Muscle layer of duodenum (tissue), 2 donors: Measurements from ENCODE around the gene ZCCHC12.
"Not testable (repeated sequence)": the region's sequence is repeated elsewhere in the genome, so short reads cannot be mapped to it uniquely, and the experiment has no call there.

ENCODE experiments used
- H3K27ac ChIP-seq: one replicate; pipeline ENCODE4 v1.7.0; 2013; ENCODE audit warnings: mild to moderate bottlenecking, low read length
- H3K27me3 ChIP-seq: one replicate; pipeline ENCODE4 v1.7.0; 2013; ENCODE audit warnings: low read depth, mild to moderate bottlenecking, control low read depth, low read length
- H3K36me3 ChIP-seq, 2 donors: one replicate each; pipeline ENCODE4 v1.7.0; 2013; ENCODE audit warnings: low read length in 2 of 2, control low read depth in 1 of 2, mild to moderate bottlenecking in 1 of 2; ENCODE audit not compliant: insufficient read depth in 2 of 2, control insufficient read depth in 1 of 2
- H3K4me1 ChIP-seq, 2 donors: one replicate each; pipeline ENCODE4 v1.7.0; 2013; ENCODE audit warnings: low read length in 2 of 2, mild to moderate bottlenecking in 2 of 2, control low read depth in 1 of 2, moderate library complexity in 1 of 2; ENCODE audit not compliant: insufficient read depth in 2 of 2, control insufficient read depth in 1 of 2
- H3K4me3 ChIP-seq, 2 donors: one replicate each; pipeline ENCODE4 v1.7.0; 2013; ENCODE audit warnings: low read length in 2 of 2, low read depth in 1 of 2, mild to moderate bottlenecking in 1 of 2
- H3K9me3 ChIP-seq, 2 donors: one replicate each; pipeline ENCODE4 v1.7.0; 2013; ENCODE audit warnings: low read length in 2 of 2, control low read depth in 1 of 2, mild to moderate bottlenecking in 1 of 2; ENCODE audit not compliant: control insufficient read depth in 1 of 2
- donor health status: healthy.

The ZCCHC12 gene

GRCh38 chrX:118823263-118824172 is at the start of gene ZCCHC12:
Gene ZCCHC12 (plus strand): TSS chrX:118823824. CDS start chrX:118825245, 1,421 bp downstream.
- Histone ChIP-seq H3K4me3 (peak within 1 kb of the TSS; percentile 33 to 63), H3K9me3 (peaks cover 0 to 6% of the 10 kb centered on the region in 2 donors), H3K27ac (no peak within 1 kb of the TSS), H3K4me1 (peaks cover 0 to 4% of the 10 kb centered on the region in 2 donors), H3K27me3 (peaks cover 4% of the 10 kb centered on the region), H3K36me3 (no peaks in the 10 kb centered on the region)

GRCh38 chrX:118779581-118779980 is 44.0 kb upstream of the ZCCHC12 start:
- no peaks in the 10 kb centered on the region for H3K36me3 ChIP-seq
- no peaks in the 10 kb centered on the region for H3K9me3 ChIP-seq
- H3K4me3 ChIP-seq, result no peak overlapping the region
- H3K27ac ChIP-seq, result no peak overlapping the region
- no peaks in the 10 kb centered on the region for H3K27me3 ChIP-seq
- H3K4me1 ChIP-seq, result peaks cover 0 to 7% of the 10 kb centered on the region in 2 donors

- H3K27me3 ChIP-seq, result no peaks in the 10 kb centered on the region
- H3K9me3 ChIP-seq, result no peaks in the 10 kb centered on the region
- no peaks in the 10 kb centered on the region for H3K36me3 ChIP-seq
- H3K27ac ChIP-seq, result peak overlapping the region; percentile 23
- H3K4me1 ChIP-seq, result peaks cover 0 to 7% of the 10 kb centered on the region in 2 donors
- no peak overlapping the region for H3K4me3 ChIP-seq
Measured at GRCh38 chrX:118780509-118780908, 43.1 kb upstream of the ZCCHC12 start.

- no peaks in the 10 kb centered on the region for H3K27me3 ChIP-seq
- H3K4me1 ChIP-seq, result peaks cover 0 to 7% of the 10 kb centered on the region in 2 donors
- peak overlapping the region; percentile 23 for H3K27ac ChIP-seq
- H3K36me3 ChIP-seq, result no peaks in the 10 kb centered on the region
- H3K9me3 ChIP-seq, result no peaks in the 10 kb centered on the region
- H3K4me3 ChIP-seq, result no peak overlapping the region
Measured at GRCh38 chrX:118780911-118781310, 42.7 kb upstream of the ZCCHC12 start.

- no peak overlapping the region for H3K4me3 ChIP-seq
- no peaks in the 10 kb centered on the region for H3K4me1 ChIP-seq
- no peaks in the 10 kb centered on the region for H3K36me3 ChIP-seq
- H3K27me3 ChIP-seq, result no peaks in the 10 kb centered on the region
- H3K9me3 ChIP-seq, result no peaks in the 10 kb centered on the region
- no peak overlapping the region for H3K27ac ChIP-seq
Measured at GRCh38 chrX:118795528-118796280, 27.9 kb upstream of the ZCCHC12 start.

GRCh38 chrX:118802857-118803256 is 20.8 kb upstream of the ZCCHC12 start:
- Histone ChIP-seq H3K4me1 (no peaks in the 10 kb centered on the region), H3K36me3 (no peaks in the 10 kb centered on the region), H3K27ac (no peak overlapping the region), H3K4me3 (no peak overlapping the region), H3K27me3 (no peaks in the 10 kb centered on the region), H3K9me3 (no peaks in the 10 kb centered on the region)

- H3K27me3 ChIP-seq, result no peaks in the 10 kb centered on the region
- H3K4me3 ChIP-seq, result no peak overlapping the region
- H3K27ac ChIP-seq, result no peak overlapping the region
- H3K4me1 ChIP-seq, result no peaks in the 10 kb centered on the region
- H3K9me3 ChIP-seq, result no peaks in the 10 kb centered on the region
- no peaks in the 10 kb centered on the region for H3K36me3 ChIP-seq
Measured at GRCh38 chrX:118807151-118808017, 16.2 kb upstream of the ZCCHC12 start.

- not testable (repeated sequence) for H3K27ac ChIP-seq, H3K36me3 ChIP-seq, H3K9me3 ChIP-seq, H3K4me3 ChIP-seq, H3K4me1 ChIP-seq, H3K27me3 ChIP-seq
Measured at GRCh38 chrX:118817257-118817656, 6.4 kb upstream of the ZCCHC12 start.

GRCh38 chrX:118824173-118824730 is 628 bp downstream of the ZCCHC12 start:
- peak overlapping the region; percentile 33 to 63 for H3K4me3 ChIP-seq
- H3K27me3 ChIP-seq, result peaks cover 4% of the 10 kb centered on the region
- H3K9me3 ChIP-seq, result peaks cover 0 to 6% of the 10 kb centered on the region in 2 donors
- H3K4me1 ChIP-seq, result peaks cover 0 to 4% of the 10 kb centered on the region in 2 donors
- H3K36me3 ChIP-seq, result no peaks in the 10 kb centered on the region
- no peak overlapping the region for H3K27ac ChIP-seq

GRCh38 chrX:118825227-118825626 is 1.6 kb downstream of the ZCCHC12 start:
- H3K27me3 ChIP-seq, result peaks cover 4% of the 10 kb centered on the region
- peaks cover 0 to 4% of the 10 kb centered on the region in 2 donors for H3K4me1 ChIP-seq
- no peak overlapping the region for H3K27ac ChIP-seq
- H3K9me3 ChIP-seq, result peaks cover 0 to 6% of the 10 kb centered on the region in 2 donors
- no peaks in the 10 kb centered on the region for H3K36me3 ChIP-seq
- H3K4me3 ChIP-seq, result no peak overlapping the region
